NB4 (cell line): ENCODE data around the gene TTC21B.

Experiments
- DNase-seq: peaks from one replicate; pipeline ENCODE4 v3.0.0; 2010; ENCODE audit warnings: low read depth
- H3K4me3 ChIP-seq: one replicate; pipeline ENCODE4 v1.5.1; 2011; ENCODE audit warnings: mild to moderate bottlenecking, low read depth, low read length, moderate library complexity
- CTCF ChIP-seq: IDR thresholded peaks from one replicate; pipeline ENCODE4 v1.5.1; 2012; ENCODE audit warnings: low read depth, low read length
- MAX ChIP-seq: IDR thresholded peaks from 2 replicates; pipeline ENCODE4 v1.6.1; 2011; ENCODE audit warnings: low read depth, low read length
- MYC ChIP-seq: IDR thresholded peaks from 2 replicates; pipeline ENCODE4 v1.6.1; 2011; ENCODE audit warnings: low read depth, low read length
- POLR2A ChIP-seq: IDR thresholded peaks from 2 replicates; pipeline ENCODE4 v1.6.1; 2011; ENCODE audit warnings: mild to moderate bottlenecking; ENCODE audit not compliant: insufficient read length; ENCODE audit errors: extremely low read depth

The TTC21B gene

GRCh38 chr2:165958313-165958960, 4.9 kb upstream of the TTC21B start:
- H3K4me3 ChIP-seq = no peak overlapping the region
- TF ChIP-seq POLR2A (no peak), MAX (no peak)
- no peak for DNase-seq

GRCh38 chr2:165957030-165957675, 3.6 kb upstream of the TTC21B start:
- no peak for DNase-seq
- TF ChIP-seq MAX (no peak), POLR2A (no peak), MYC (no peak), CTCF (no peak)
- H3K4me3 ChIP-seq = no peak overlapping the region

- TF ChIP-seq MAX (no peak), CTCF (no peak), MYC (no peak)
- peak overlapping the region; percentile 90 for H3K4me3 ChIP-seq
- no peak for DNase-seq
Observed at GRCh38 chr2:165953306-165953654, 296 bp downstream of the TTC21B start.

- peak; percentile 14 for DNase-seq
- TF ChIP-seq POLR2A = no peak
- no peak for TF ChIP-seq CTCF
- TF ChIP-seq MYC = no peak
- no peak for TF ChIP-seq MAX
- peak overlapping the region; percentile 90 for H3K4me3 ChIP-seq
Observed at GRCh38 chr2:165952741-165953211, 800 bp downstream of the TTC21B start.

GRCh38 chr2:165952085-165952484, 1.5 kb downstream of the TTC21B start:
- no peak for DNase-seq
- H3K4me3 ChIP-seq = peak overlapping the region; percentile 90
- no peak for TF ChIP-seq MYC
- TF ChIP-seq POLR2A = no peak
- no peak for TF ChIP-seq CTCF
- no peak for TF ChIP-seq MAX

GRCh38 chr2:165950438-165950837, 3.1 kb downstream of the TTC21B start:
- DNase-seq = no peak
- H3K4me3 ChIP-seq = no peak overlapping the region
- TF ChIP-seq POLR2A (no peak), MYC (no peak), CTCF (no peak), MAX (no peak)
